Measurements from ENCODE around the gene NOMO2.
"Not testable (repeated sequence)": the region's sequence is repeated elsewhere in the genome, so short reads cannot be mapped to it uniquely, and the experiment has no call there.

NOMO2 gene

GRCh38 chr16:18518536-18519283 lies 43.2 kb downstream of the NOMO2 start:
- not testable (repeated sequence) for DNase-seq (ENCODE audit: low read depth)

- not testable (repeated sequence) for DNase-seq (ENCODE audit: low read depth)
Observed at GRCh38 chr16:18498430-18498829, 63.5 kb downstream of the NOMO2 start.

- not testable (repeated sequence) for DNase-seq (ENCODE audit: low read depth)
Observed at GRCh38 chr16:18497032-18497431, 64.9 kb downstream of the NOMO2 start.

- DNase-seq (ENCODE audit: low read depth) = not testable (repeated sequence)
Observed at GRCh38 chr16:18492118-18492897, 69.6 kb downstream of the NOMO2 start.

- DNase-seq (ENCODE audit: low read depth) = not testable (repeated sequence)
Observed at GRCh38 chr16:18436025-18436424, 125.9 kb downstream of the NOMO2 start.

GRCh38 chr16:18415827-18416226 lies 146.1 kb downstream of the NOMO2 start:
- not testable (repeated sequence) for DNase-seq (ENCODE audit: low read depth)

GRCh38 chr16:18409532-18410293 lies 152.2 kb downstream of the NOMO2 start:
- not testable (repeated sequence) for DNase-seq (ENCODE audit: low read depth)

GRCh38 chr16:18401851-18402657 lies 159.8 kb downstream of the NOMO2 start:
- not testable (repeated sequence) for DNase-seq (ENCODE audit: low read depth)

- not testable (repeated sequence) for DNase-seq (ENCODE audit: low read depth)
Observed at GRCh38 chr16:18401159-18401558, 160.7 kb downstream of the NOMO2 start.

- not testable (repeated sequence) for DNase-seq (ENCODE audit: low read depth)
Observed at GRCh38 chr16:18394363-18394762, 167.5 kb downstream of the NOMO2 start.

- DNase-seq (ENCODE audit: low read depth) = not testable (repeated sequence)
Observed at GRCh38 chr16:18387767-18388166, 174.1 kb downstream of the NOMO2 start.

- not testable (repeated sequence) for DNase-seq (ENCODE audit: low read depth)
Observed at GRCh38 chr16:18386517-18386916, 175.4 kb downstream of the NOMO2 start.

- DNase-seq (ENCODE audit: low read depth) = not testable (repeated sequence)
Observed at GRCh38 chr16:18385285-18385684, 176.6 kb downstream of the NOMO2 start.

GRCh38 chr16:18384869-18385268 lies 177.0 kb downstream of the NOMO2 start:
- DNase-seq (ENCODE audit: low read depth) = not testable (repeated sequence)

- DNase-seq (ENCODE audit: low read depth) = not testable (repeated sequence)
Observed at GRCh38 chr16:18384098-18384636, 177.7 kb downstream of the NOMO2 start.

GRCh38 chr16:18382696-18383095 lies 179.2 kb downstream of the NOMO2 start:
- not testable (repeated sequence) for DNase-seq (ENCODE audit: low read depth)
